GM18526 (cell line): ENCODE data around the gene PTGER1.

Source experiments
- POLR2A ChIP-seq: IDR thresholded peaks from 3 replicates; pipeline ENCODE4 v1.6.1; 2011; ENCODE audit not compliant: insufficient read length; ENCODE audit errors: extremely low read depth

The PTGER1 gene

GRCh38 chr19:14439014-14439413 is 36.1 kb downstream of the PTGER1 start:
- no peak for TF ChIP-seq POLR2A

- no peak for TF ChIP-seq POLR2A
Observed at GRCh38 chr19:14437578-14438140, 37.5 kb downstream of the PTGER1 start.

- no peak for TF ChIP-seq POLR2A
Observed at GRCh38 chr19:14435320-14436050, 39.7 kb downstream of the PTGER1 start.

- TF ChIP-seq POLR2A, result no peak
Observed at GRCh38 chr19:14434543-14435319, 40.4 kb downstream of the PTGER1 start.

GRCh38 chr19:14433554-14434501 is 41.3 kb downstream of the PTGER1 start:
- peak; percentile 3 for TF ChIP-seq POLR2A

GRCh38 chr19:14432791-14433553 is 42.2 kb downstream of the PTGER1 start, which contains the start of gene PKN1:
PKN1 (plus strand) TSS chr19:14433306; CDS start chr19:14433522, 216 bp downstream.
- TF ChIP-seq POLR2A, result peak; percentile 42

- TF ChIP-seq POLR2A, result no peak
Observed at GRCh38 chr19:14430712-14431111, 44.4 kb downstream of the PTGER1 start.

GRCh38 chr19:14428882-14429416 is 46.2 kb downstream of the PTGER1 start:
- no peak for TF ChIP-seq POLR2A

GRCh38 chr19:14427461-14427860 is 47.7 kb downstream of the PTGER1 start:
- TF ChIP-seq POLR2A, result no peak

GRCh38 chr19:14425696-14426138 is 49.4 kb downstream of the PTGER1 start:
- no peak for TF ChIP-seq POLR2A
